T-helper 17 cell (primary cell): Measurements from ENCODE around the gene MON1A. TPM values are rescaled to one million over a fixed set of nuclear protein-coding genes. Genes with fewer than 3 reads are reported as not detected.
"Not testable (repeated sequence)": the region's sequence is repeated elsewhere in the genome, so short reads cannot be mapped to it uniquely, and the experiment has no call there.

Experiments used
- ATAC-seq: fragments of 150-1000 bp; cut with Tn5 transposase; 2 replicates; pipeline ENCODE4 v1.10.0; 2021; ENCODE audit warnings: mild to moderate bottlenecking, moderate library complexity
- DNase-seq, 3 donors: peaks; one replicate each; pipeline versions ENCODE4 v3.0.0 to v3.0.0-alpha.2; 2020 to 2021
- H3K9me3 ChIP-seq: one replicate; pipeline ENCODE4 v1.7.0; 2013; ENCODE audit warnings: low read length, mild to moderate bottlenecking; ENCODE audit not compliant: control insufficient read depth, poor library complexity, severe bottlenecking
- H3K27ac Mint-ChIP-seq: one replicate; pipeline ENCODE4 v1.8.0; 2022; ENCODE audit warnings: mild to moderate bottlenecking, moderate library complexity, mixed read lengths
- H3K27me3 Mint-ChIP-seq: one replicate; pipeline ENCODE4 v1.8.0; 2022; ENCODE audit warnings: mixed read lengths
- H3K36me3 Mint-ChIP-seq: one replicate; pipeline ENCODE4 v1.8.0; 2022; ENCODE audit warnings: low read depth, mixed read lengths
- H3K4me1 Mint-ChIP-seq: one replicate; pipeline ENCODE4 v1.8.0; 2022; ENCODE audit warnings: mild to moderate bottlenecking, mixed read lengths
- H3K4me3 Mint-ChIP-seq: one replicate; pipeline ENCODE4 v1.8.0; 2022; ENCODE audit warnings: mild to moderate bottlenecking, moderate library complexity, mixed read lengths
- total RNA-seq, 4 donors: library from RNA in 2 of 4; stranded (reverse) in 2 of 4; gene quantifications; one replicate each; pipeline ENCODE4 v1.2.3 and lab custom pipeline; 2022 to 2026

MON1A gene
- total RNA-seq, 2 donors from 2014 or later, result 2.3 to 4.6 TPM

- H3K36me3 Mint-ChIP-seq, result peaks cover 6% of the 10 kb centered on the region
- peaks cover 18% of the 10 kb centered on the region for H3K4me1 Mint-ChIP-seq
- ATAC-seq (no peak), DNase-seq (no peak)
- H3K27me3 Mint-ChIP-seq, result no peaks in the 10 kb centered on the region
- H3K27ac Mint-ChIP-seq, result no peak overlapping the region
- no peaks in the 10 kb centered on the region for H3K9me3 ChIP-seq
- H3K4me3 Mint-ChIP-seq, result no peak overlapping the region
These were observed 19.0 kb downstream of the MON1A start for GRCh38 chr3:49910409-49911123.

- no peaks in the 10 kb centered on the region for H3K27me3 Mint-ChIP-seq
- no peaks in the 10 kb centered on the region for H3K9me3 ChIP-seq
- no peak overlapping the region for H3K27ac Mint-ChIP-seq
- H3K36me3 Mint-ChIP-seq, result peaks cover 6% of the 10 kb centered on the region
- no peak for DNase-seq
- peaks cover 27% of the 10 kb centered on the region for H3K4me1 Mint-ChIP-seq
- ATAC-seq, result no peak
- no peak overlapping the region for H3K4me3 Mint-ChIP-seq
These were observed 21.0 kb downstream of the MON1A start for GRCh38 chr3:49908373-49909199.

- no peaks in the 10 kb centered on the region for H3K9me3 ChIP-seq
- DNase-seq (peak; percentile 30 to 36 (median 33)), ATAC-seq (peak; percentile 50)
- no peaks in the 10 kb centered on the region for H3K27me3 Mint-ChIP-seq
- H3K36me3 Mint-ChIP-seq, result peaks cover 6% of the 10 kb centered on the region
- peak overlapping the region; percentile 70 for H3K4me3 Mint-ChIP-seq
- H3K27ac Mint-ChIP-seq, result peak overlapping the region; percentile 87
- H3K4me1 Mint-ChIP-seq, result peaks cover 30% of the 10 kb centered on the region
These were observed 23.4 kb downstream of the MON1A start for GRCh38 chr3:49906073-49906743.

DNA sequence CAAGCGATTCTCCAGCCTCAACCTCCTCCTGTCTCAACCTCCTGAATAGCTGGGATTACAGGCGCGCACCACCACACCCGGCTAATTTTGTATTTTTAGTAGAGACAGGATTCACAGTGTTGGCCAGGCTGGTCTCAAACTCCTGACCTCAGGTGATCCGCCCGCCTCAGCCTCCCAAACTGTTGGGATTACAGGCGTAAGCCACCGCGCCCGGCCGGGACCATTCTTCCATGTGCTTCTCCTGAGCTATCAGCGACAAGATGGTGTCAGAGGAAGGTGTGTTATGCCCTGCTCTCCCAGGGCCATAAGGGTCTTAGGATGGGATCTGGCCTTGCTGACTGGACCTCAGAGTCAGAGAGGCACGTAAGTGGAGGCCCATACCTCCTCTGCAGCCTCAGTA lies 25.2 kb downstream of the MON1A start:
- H3K4me3 Mint-ChIP-seq, result peak overlapping the region; percentile 88
- H3K9me3 ChIP-seq, ATAC-seq, DNase-seq, H3K36me3 Mint-ChIP-seq, H3K27me3 Mint-ChIP-seq: not testable (repeated sequence)
- peaks cover 26% of the 10 kb centered on the region for H3K4me1 Mint-ChIP-seq
- H3K27ac Mint-ChIP-seq, result peak overlapping the region; percentile 69

- peak; percentile 98 for ATAC-seq
- no peaks in the 10 kb centered on the region for H3K9me3 ChIP-seq
- peak within 1 kb of the TSS; percentile 88 for H3K4me3 Mint-ChIP-seq
- no peaks in the 10 kb centered on the region for H3K36me3 Mint-ChIP-seq
- peak within 1 kb of the TSS; percentile 69 for H3K27ac Mint-ChIP-seq
- H3K27me3 Mint-ChIP-seq, result no peaks in the 10 kb centered on the region
- H3K4me1 Mint-ChIP-seq, result peaks cover 26% of the 10 kb centered on the region
- peak; percentile 73 to 78 (median 76) for DNase-seq
These were observed 25.9 kb downstream of the MON1A start, which contains the start of gene MST1R for GRCh38 chr3:49903451-49904424. Gene MST1R, minus strand, starts transcription at chr3:49903873. Its CDS starts 264 bp downstream, at chr3:49903609.

- DNase-seq (no peak), ATAC-seq (no peak)
- no peaks in the 10 kb centered on the region for H3K27me3 Mint-ChIP-seq
- H3K4me1 Mint-ChIP-seq, result peaks cover 26% of the 10 kb centered on the region
- no peaks in the 10 kb centered on the region for H3K9me3 ChIP-seq
- no peak overlapping the region for H3K27ac Mint-ChIP-seq
- no peak overlapping the region for H3K4me3 Mint-ChIP-seq
- no peaks in the 10 kb centered on the region for H3K36me3 Mint-ChIP-seq
These were observed 26.9 kb downstream of the MON1A start for GRCh38 chr3:49902511-49903345.

DNA sequence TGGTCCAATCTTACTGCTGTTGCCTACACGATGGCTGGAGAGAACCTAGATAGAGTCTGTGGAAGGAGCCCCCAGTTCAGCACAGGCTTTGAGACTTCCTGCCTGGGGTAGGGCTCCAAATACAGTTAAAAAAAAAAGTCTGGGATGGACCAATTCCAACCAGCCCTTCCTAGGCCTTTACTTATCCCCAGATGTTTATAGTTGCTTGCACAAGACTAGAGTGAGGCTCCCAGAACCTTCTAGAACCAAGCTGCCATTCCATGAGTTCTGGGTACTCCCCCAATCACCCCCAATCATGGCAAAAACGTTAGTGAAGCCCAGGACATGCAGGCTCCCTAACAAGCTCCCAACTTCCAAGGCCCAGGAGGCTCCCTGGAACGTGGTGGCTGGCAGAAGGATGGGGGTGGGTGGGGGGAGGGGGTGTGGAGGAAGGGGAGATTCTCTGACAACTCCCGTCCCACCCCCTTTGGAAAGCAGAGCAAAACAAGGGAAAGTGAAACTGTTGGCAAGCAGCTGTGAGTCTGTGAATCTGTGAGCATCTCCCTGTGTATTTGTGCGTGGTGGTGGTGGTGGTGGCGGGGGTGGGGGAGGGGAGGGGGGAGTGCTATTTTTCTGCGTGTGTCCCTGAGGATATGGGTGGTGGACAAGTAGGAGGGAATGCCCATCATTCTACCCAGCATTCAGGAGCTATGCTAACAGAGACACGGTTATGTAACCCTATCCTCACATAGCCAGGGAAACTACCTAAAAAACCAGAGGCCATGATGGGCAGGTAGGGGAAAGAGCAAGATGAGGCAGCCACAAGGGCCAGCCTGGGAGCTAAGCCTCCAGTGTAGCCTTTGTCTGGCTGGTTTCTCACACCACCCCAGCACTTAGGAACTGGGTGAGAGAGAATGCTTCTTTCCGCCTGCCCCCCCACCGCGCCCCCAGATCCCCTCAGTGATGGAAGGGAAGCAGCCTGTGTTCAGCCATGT lies 28.0 kb downstream of the MON1A start:
- DNase-seq, result no peak
- no peak for ATAC-seq
- no peak overlapping the region for H3K4me3 Mint-ChIP-seq
- H3K27me3 Mint-ChIP-seq, result no peaks in the 10 kb centered on the region
- H3K4me1 Mint-ChIP-seq, result peaks cover 22% of the 10 kb centered on the region
- no peaks in the 10 kb centered on the region for H3K36me3 Mint-ChIP-seq
- peak overlapping the region; percentile 29 for H3K27ac Mint-ChIP-seq
- no peaks in the 10 kb centered on the region for H3K9me3 ChIP-seq

- no peak for DNase-seq
- Mint-ChIP-seq H3K27ac (peak overlapping the region; percentile 29), H3K36me3 (no peaks in the 10 kb centered on the region), H3K4me1 (peaks cover 13% of the 10 kb centered on the region), H3K27me3 (no peaks in the 10 kb centered on the region), H3K4me3 (no peak overlapping the region)
- no peaks in the 10 kb centered on the region for H3K9me3 ChIP-seq
- ATAC-seq, result no peak
These were observed 29.0 kb downstream of the MON1A start for GRCh38 chr3:49900491-49901153.

DNA sequence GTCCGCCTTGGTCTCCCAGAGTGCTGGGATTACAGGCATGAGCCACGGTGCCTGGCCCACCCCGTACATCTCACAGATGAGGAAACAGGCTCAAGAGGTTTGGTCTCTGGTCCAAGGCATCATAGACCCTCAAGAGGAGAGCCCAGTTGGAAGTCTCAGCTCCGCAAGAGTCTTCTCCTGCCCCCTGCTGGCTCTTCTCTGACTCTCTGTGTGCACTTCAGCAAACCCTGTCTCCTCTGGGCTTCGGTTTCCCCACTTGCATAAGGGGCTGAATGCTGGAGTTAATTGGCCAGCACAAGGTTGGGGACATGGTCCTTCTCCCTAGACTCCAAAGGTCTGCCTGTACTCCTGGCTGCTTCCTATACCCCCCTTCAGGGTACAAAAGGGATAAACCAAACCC lies 29.8 kb downstream of the MON1A start:
- DNase-seq (no peak), ATAC-seq (no peak)
- H3K9me3 ChIP-seq, result no peaks in the 10 kb centered on the region
- Mint-ChIP-seq H3K4me1 (peaks cover 11% of the 10 kb centered on the region), H3K36me3 (no peaks in the 10 kb centered on the region), H3K27ac (peak overlapping the region; percentile 4), H3K4me3 (no peak overlapping the region), H3K27me3 (no peaks in the 10 kb centered on the region)

DNA sequence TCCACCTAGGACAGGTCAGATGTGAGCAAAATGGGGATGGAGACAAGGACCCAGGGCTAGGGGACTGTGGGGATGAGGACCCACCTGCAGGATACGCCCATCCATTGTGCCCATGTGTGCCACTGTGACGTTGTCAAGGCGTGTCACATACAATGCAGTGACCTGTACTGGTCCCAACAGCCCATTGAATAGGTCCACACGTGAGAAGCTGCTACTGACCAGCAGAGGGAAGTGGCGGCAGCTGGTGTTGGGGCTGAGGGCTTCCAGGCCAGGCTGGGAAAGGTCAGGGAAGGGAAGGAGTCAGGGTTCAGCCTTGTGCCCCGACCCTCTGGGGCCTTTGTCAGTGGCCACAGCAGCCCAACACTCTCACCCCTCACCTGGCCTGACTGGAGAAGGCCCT lies 30.6 kb downstream of the MON1A start:
- H3K27me3 Mint-ChIP-seq, result no peaks in the 10 kb centered on the region
- H3K36me3 Mint-ChIP-seq, result no peaks in the 10 kb centered on the region

More for the DNA sequence above, 30.6 kb downstream of the MON1A start:
- DNase-seq (no peak), ATAC-seq (no peak)
- no peak overlapping the region for H3K4me3 Mint-ChIP-seq
- H3K27ac Mint-ChIP-seq, result peak overlapping the region; percentile 4
- H3K4me1 Mint-ChIP-seq, result peaks cover 9% of the 10 kb centered on the region
- no peaks in the 10 kb centered on the region for H3K9me3 ChIP-seq
